Measurements from ENCODE around the gene HPX.

GRCh38 chr11:6489306-6489705 lies 48.5 kb upstream of the HPX start:
- TF ChIP-seq CTCF (IDR thresholded peaks at IDR 0.05) (no peak), EP300 (IDR thresholded peaks at IDR 0.05) (no peak)

All from stomach (tissue), 4 donors.